Measurements from ENCODE around the gene IQGAP3. TPM values are rescaled to one million over a fixed set of nuclear protein-coding genes. Genes with fewer than 3 reads are reported as not detected.

Gene IQGAP3
- total and polyA plus RNA-seq, 11 donors: 0.09 to 5.1 (median 0.25) TPM

- no peaks in the 10 kb centered on the region for H3K27me3 ChIP-seq
- 52 to 69% (median 57%) methylated on average over 3 of the region's 3 CpGs for WGBS, 4 donors
- ATAC-seq (peak in 1 of 4 donors; percentile 0), DNase-seq (peak in 2 of 5 donors; percentile 22 to 58)
- H3K27ac ChIP-seq: peak overlapping the region; percentile 49 to 89 (median 76)
- H3K4me3 ChIP-seq: no peak overlapping the region
- H3K36me3 ChIP-seq: peaks cover 0 to 100% (median 100%) of the 10 kb centered on the region in 9 donors
- peaks cover 7 to 85% (median 62%) of the 10 kb centered on the region in 12 donors for H3K4me1 ChIP-seq
- no peaks in the 10 kb centered on the region for H3K9me3 ChIP-seq
- intact Hi-C loops (cut with DNase I): no loop called here
- TF ChIP-seq CTCF (IDR thresholded peaks at IDR 0.05) (no peak), POLR2A (IDR thresholded peaks at IDR 0.05) (no peak)
Observed at GRCh38 chr1:156477526-156478249, 94.7 kb downstream of the IQGAP3 start.

- WGBS, 4 donors: 33 to 42% (median 38%) methylated on average over 8 of the region's 8 CpGs
- Histone ChIP-seq H3K4me1 (peaks cover 7 to 89% (median 63%) of the 10 kb centered on the region in 12 donors), H3K27me3 (no peaks in the 10 kb centered on the region), H3K36me3 (peaks cover 0 to 100% (median 98%) of the 10 kb centered on the region in 9 donors), H3K27ac (peak overlapping the region in 11 of 12 donors; percentile 54 to 89 (median 82)), H3K4me3 (no peak overlapping the region), H3K9me3 (no peaks in the 10 kb centered on the region)
- ATAC-seq: peak in 3 of 4 donors; percentile 12 to 33 (median 25)
- TF ChIP-seq CTCF (IDR thresholded peaks at IDR 0.05) (no peak), POLR2A (IDR thresholded peaks at IDR 0.05) (no peak)
- intact Hi-C loops (cut with DNase I): no loop called here
- peak in 3 of 5 donors; percentile 51 to 78 (median 71) for DNase-seq
Observed at GRCh38 chr1:156476501-156477298, 95.7 kb downstream of the IQGAP3 start.

GRCh38 chr1:156475568-156476500 lies 96.5 kb downstream of the IQGAP3 start:
- TF ChIP-seq CTCF (IDR thresholded peaks at IDR 0.05) (no peak), POLR2A (IDR thresholded peaks at IDR 0.05) (no peak)
- intact Hi-C loops (cut with DNase I): no loop called here
- ATAC-seq: peak; percentile 51 to 78 (median 57)
- peak overlapping the region; percentile 36 to 89 (median 76) for H3K27ac ChIP-seq
- H3K9me3 ChIP-seq: no peaks in the 10 kb centered on the region
- H3K27me3 ChIP-seq: no peaks in the 10 kb centered on the region
- no peak overlapping the region for H3K4me3 ChIP-seq
- H3K4me1 ChIP-seq: peaks cover 8 to 89% (median 62%) of the 10 kb centered on the region in 12 donors
- H3K36me3 ChIP-seq: peaks cover 0 to 100% (median 97%) of the 10 kb centered on the region in 9 donors
- DNase-seq: peak; percentile 76 to 90 (median 86)
- 52 to 64% (median 57%) methylated on average over 25 of the region's 25 CpGs for WGBS, 4 donors

Other genes starting within 250 kb of the IQGAP3 start
- gene CCT3, start 234.3 kb downstream of the IQGAP3 start, total RNA-seq: 100 to 1,000 TPM; 105 to 152 (median 143) TPM
- 100 to 1,000 TPM in 1 of 2 donors, 10 to 100 TPM in 1; 83.1 to 246 TPM for gene CCT3, start 234.3 kb downstream of the IQGAP3 start, polyA plus RNA-seq
- gene TSACC, start 234.0 kb downstream of the IQGAP3 start, total RNA-seq: under 1 TPM in 2 of 9 donors, not detected in 7; 0.36 to 0.81 TPM
- gene TSACC, start 234.0 kb downstream of the IQGAP3 start, polyA plus RNA-seq: not detected
- under 1 TPM in 1 of 9 donors, not detected in 8; 0.29 TPM for gene RHBG, start 203.4 kb downstream of the IQGAP3 start, total RNA-seq
- gene RHBG, start 203.4 kb downstream of the IQGAP3 start, polyA plus RNA-seq: not detected
- gene MEF2D, start 71.8 kb downstream of the IQGAP3 start, total RNA-seq: 100 to 1,000 TPM in 3 of 9 donors, 10 to 100 TPM in 6; 75.0 to 203 (median 93.2) TPM
- gene MEF2D, start 71.8 kb downstream of the IQGAP3 start, polyA plus RNA-seq: 10 to 100 TPM; 40.5 to 68.8 TPM
- gene TTC24, start 7.2 kb upstream of the IQGAP3 start, total RNA-seq: under 1 TPM in 1 of 9 donors, not detected in 8; 0.19 TPM
- gene TTC24, start 7.2 kb upstream of the IQGAP3 start, polyA plus RNA-seq: not detected
- gene NAXE, start 19.2 kb upstream of the IQGAP3 start, total RNA-seq: 100 to 1,000 TPM in 5 of 9 donors, 10 to 100 TPM in 4; 87.4 to 141 (median 111) TPM
- 100 to 1,000 TPM in 1 of 2 donors, 10 to 100 TPM in 1; 75.8 to 101 TPM for gene NAXE, start 19.2 kb upstream of the IQGAP3 start, polyA plus RNA-seq
- 10 to 100 TPM in 8 of 9 donors, 1 to 10 TPM in 1; 8.8 to 30.1 (median 12.6) TPM for gene GPATCH4, start 28.9 kb upstream of the IQGAP3 start, total RNA-seq
- gene GPATCH4, start 28.9 kb upstream of the IQGAP3 start, polyA plus RNA-seq: 10 to 100 TPM; 21.6 to 67.5 TPM
- 1 to 10 TPM in 4 of 9 donors, under 1 TPM in 5; 0.52 to 2.4 (median 0.95) TPM for gene HAPLN2, start 46.9 kb upstream of the IQGAP3 start, total RNA-seq
- gene HAPLN2, start 46.9 kb upstream of the IQGAP3 start, polyA plus RNA-seq: 1 to 10 TPM; 1.2 to 3.0 TPM
- under 1 TPM in 4 of 9 donors, not detected in 5; 0.09 to 0.27 (median 0.15) TPM for gene BCAN, start 69.6 kb upstream of the IQGAP3 start, total RNA-seq
- gene BCAN, start 69.6 kb upstream of the IQGAP3 start, polyA plus RNA-seq: under 1 TPM; 0.10 to 0.15 TPM
- gene NES, start 104.8 kb upstream of the IQGAP3 start, total RNA-seq: 100 to 1,000 TPM in 7 of 9 donors, 10 to 100 TPM in 2; 75.3 to 499 (median 158) TPM
- 100 to 1,000 TPM in 1 of 2 donors, 10 to 100 TPM in 1; 59.7 to 160 TPM for gene NES, start 104.8 kb upstream of the IQGAP3 start, polyA plus RNA-seq
- gene CRABP2, start 133.0 kb upstream of the IQGAP3 start, total RNA-seq: 10 to 100 TPM in 1 of 9 donors, 1 to 10 TPM in 4, under 1 TPM in 1, not detected in 3; 0.80 to 11.4 (median 1.7) TPM
- 1 to 10 TPM in 1 of 2 donors, under 1 TPM in 1; 0.46 to 1.5 TPM for gene CRABP2, start 133.0 kb upstream of the IQGAP3 start, polyA plus RNA-seq
- gene METTL25B, start 155.9 kb upstream of the IQGAP3 start, total RNA-seq: 10 to 100 TPM in 8 of 9 donors, 1 to 10 TPM in 1; 8.9 to 18.9 (median 15.0) TPM
- gene METTL25B, start 155.9 kb upstream of the IQGAP3 start, polyA plus RNA-seq: 10 to 100 TPM; 15.6 to 24.3 TPM
- gene ISG20L2, start 156.2 kb upstream of the IQGAP3 start, total RNA-seq: 10 to 100 TPM in 8 of 9 donors, 1 to 10 TPM in 1; 8.4 to 17.9 (median 12.8) TPM
- 10 to 100 TPM in 1 of 2 donors, 1 to 10 TPM in 1; 5.1 to 17.6 TPM for gene ISG20L2, start 156.2 kb upstream of the IQGAP3 start, polyA plus RNA-seq
- gene MRPL24, start 168.5 kb upstream of the IQGAP3 start, total RNA-seq: 100 to 1,000 TPM in 1 of 9 donors, 10 to 100 TPM in 8; 74.8 to 117 (median 79.6) TPM
- gene MRPL24, start 168.5 kb upstream of the IQGAP3 start, polyA plus RNA-seq: 100 to 1,000 TPM; 135 to 230 TPM
- 100 to 1,000 TPM; 137 to 224 (median 147) TPM for gene HDGF, start 179.1 kb upstream of the IQGAP3 start, total RNA-seq
- gene HDGF, start 179.1 kb upstream of the IQGAP3 start, polyA plus RNA-seq: 100 to 1,000 TPM in 1 of 2 donors, 10 to 100 TPM in 1; 87.7 to 240 TPM
- 10 to 100 TPM; 34.6 to 55.5 (median 39.0) TPM for gene PRCC, start 195.0 kb upstream of the IQGAP3 start, total RNA-seq
- 10 to 100 TPM; 39.0 to 49.9 TPM for gene PRCC, start 195.0 kb upstream of the IQGAP3 start, polyA plus RNA-seq
- 1 to 10 TPM in 6 of 9 donors, under 1 TPM in 3; 0.52 to 8.2 (median 1.9) TPM for gene SH2D2A, start 244.3 kb upstream of the IQGAP3 start, total RNA-seq
- 1 to 10 TPM in 1 of 2 donors, under 1 TPM in 1; 0.95 to 1.1 TPM for gene SH2D2A, start 244.3 kb upstream of the IQGAP3 start, polyA plus RNA-seq